HG03565 (cell line): ENCODE measurements around the gene FOXN3.

Source experiments
- ATAC-seq: cut with Tn5 transposase; IDR thresholded peaks from one replicate; pipeline ENCODE4 v1.9.1; 2021; ENCODE audit warnings: mild to moderate bottlenecking, moderate library complexity; ENCODE audit not compliant: unreplicated experiment

FOXN3 gene

GRCh38 chr14:89432226-89432625 is 15.2 kb upstream of the FOXN3 start:
- ATAC-seq: no peak

- ATAC-seq: peak; percentile 81
These were observed 13.6 kb upstream of the FOXN3 start for GRCh38 chr14:89430391-89431236.

DNA sequence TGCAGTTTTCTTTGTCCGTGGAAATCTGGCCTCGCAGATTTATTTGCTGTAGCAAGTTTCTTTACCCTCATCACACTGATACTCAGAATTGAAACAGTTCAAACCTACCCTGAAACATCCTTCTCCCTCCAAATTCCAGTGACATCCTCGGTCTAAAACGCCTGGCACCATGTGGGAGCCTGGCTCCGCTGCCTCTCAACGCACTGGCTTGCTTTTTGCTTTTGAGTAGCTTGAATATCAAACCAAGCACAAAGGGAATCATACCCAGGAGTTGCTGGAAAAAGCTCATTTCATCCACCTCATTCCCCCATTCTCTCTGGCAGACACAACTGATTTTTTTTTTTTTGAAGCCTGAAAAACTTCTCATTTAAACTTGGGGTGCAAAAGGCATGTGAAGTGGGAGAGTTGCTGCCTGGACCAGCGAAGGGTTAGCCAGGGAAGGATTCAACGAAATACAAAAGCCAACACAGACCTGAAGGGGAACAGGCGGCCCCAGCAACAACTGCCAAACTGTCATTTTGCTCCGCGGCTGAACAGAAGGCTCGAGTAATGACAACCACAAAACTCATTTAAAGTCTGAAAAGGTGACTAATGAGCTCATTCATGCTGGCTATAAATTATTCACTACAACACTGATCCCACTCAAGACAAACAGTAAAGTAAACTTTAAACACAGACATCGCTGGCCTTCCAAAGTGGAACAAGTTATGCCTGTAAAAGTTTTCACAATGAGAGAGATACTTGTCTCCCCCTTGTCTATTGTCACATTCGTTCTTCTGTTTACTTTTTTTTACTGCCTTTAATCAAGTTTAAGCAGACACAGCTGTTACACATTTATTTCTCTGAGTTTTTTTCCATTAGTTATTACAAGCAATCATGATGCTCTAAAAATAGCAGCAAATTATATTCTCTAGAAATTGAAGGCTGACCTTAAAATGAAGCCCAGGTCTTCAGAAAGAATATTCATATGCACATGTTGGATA is 12.5 kb upstream of the FOXN3 start:
- no peak for ATAC-seq

GRCh38 chr14:89428546-89429198 is 11.6 kb upstream of the FOXN3 start:
- ATAC-seq: no peak

DNA sequence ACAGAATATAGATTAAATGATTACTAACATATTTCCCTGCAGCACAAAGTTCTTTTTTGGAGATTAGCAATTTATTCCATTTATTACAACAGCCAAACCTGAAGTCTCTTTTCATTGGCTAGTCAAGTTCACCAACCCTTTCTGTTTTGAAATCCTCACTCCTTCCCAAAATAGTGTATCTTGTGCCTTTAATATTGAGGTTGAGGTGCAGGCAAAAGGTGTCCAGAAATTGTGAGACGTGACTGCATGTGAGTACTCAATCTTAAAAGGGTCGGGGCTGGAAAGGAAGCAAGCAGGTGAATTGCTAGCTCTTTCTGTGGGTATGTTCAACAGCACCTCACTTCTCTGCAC is 11.1 kb upstream of the FOXN3 start:
- ATAC-seq: no peak

- ATAC-seq: no peak
These were observed 10.6 kb upstream of the FOXN3 start for GRCh38 chr14:89427426-89428172.

- peak; percentile 26 for ATAC-seq
These were observed 8.9 kb upstream of the FOXN3 start for GRCh38 chr14:89425931-89426330.

DNA sequence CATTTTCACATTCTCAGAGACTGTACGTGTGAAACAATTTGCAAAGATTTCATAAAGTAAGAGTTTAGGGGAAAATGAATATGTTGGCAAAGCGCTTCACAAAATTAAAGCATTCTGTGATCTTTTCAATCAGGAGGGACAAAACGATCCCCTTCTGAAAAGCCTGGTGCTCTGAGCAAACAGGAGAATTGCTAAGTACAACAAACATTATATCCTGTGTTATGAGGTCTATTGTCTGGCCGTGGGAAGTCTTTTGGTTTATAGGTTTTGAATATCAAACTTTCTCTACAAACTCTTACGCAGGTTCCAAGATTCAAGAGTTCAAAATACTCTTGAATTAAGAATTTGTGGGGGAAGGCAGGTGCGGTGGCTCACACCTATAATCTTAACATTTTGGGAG is 7.2 kb upstream of the FOXN3 start:
- no peak for ATAC-seq

DNA sequence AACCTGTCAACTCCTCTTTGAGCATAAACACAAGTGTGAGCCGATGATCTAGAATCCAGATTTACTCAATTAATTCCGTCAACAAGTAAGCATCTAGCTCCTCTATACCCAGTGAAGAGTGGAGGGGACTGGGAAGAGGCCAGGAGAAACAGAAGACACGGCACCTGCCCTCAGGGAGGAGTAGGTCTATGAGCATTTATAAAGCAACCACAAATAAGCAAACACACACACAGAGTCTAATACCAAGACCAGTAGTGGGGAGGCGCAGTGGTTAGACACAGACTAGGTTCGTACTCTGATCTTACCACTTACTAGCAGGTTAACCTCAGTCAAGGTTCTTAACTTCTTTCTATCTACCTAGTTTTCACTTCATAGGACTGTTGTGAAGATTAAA is 5.9 kb upstream of the FOXN3 start:
- no peak for ATAC-seq

- ATAC-seq: no peak
These were observed 5.3 kb upstream of the FOXN3 start for GRCh38 chr14:89422181-89422951.

- no peak for ATAC-seq
These were observed 3.5 kb upstream of the FOXN3 start for GRCh38 chr14:89420502-89420901.

- ATAC-seq: no peak
These were observed 3.0 kb upstream of the FOXN3 start for GRCh38 chr14:89419973-89420482.

- ATAC-seq: no peak
These were observed 1.9 kb upstream of the FOXN3 start for GRCh38 chr14:89418976-89419375.

GRCh38 chr14:89418452-89418851 is 1.4 kb upstream of the FOXN3 start:
- no peak for ATAC-seq

DNA sequence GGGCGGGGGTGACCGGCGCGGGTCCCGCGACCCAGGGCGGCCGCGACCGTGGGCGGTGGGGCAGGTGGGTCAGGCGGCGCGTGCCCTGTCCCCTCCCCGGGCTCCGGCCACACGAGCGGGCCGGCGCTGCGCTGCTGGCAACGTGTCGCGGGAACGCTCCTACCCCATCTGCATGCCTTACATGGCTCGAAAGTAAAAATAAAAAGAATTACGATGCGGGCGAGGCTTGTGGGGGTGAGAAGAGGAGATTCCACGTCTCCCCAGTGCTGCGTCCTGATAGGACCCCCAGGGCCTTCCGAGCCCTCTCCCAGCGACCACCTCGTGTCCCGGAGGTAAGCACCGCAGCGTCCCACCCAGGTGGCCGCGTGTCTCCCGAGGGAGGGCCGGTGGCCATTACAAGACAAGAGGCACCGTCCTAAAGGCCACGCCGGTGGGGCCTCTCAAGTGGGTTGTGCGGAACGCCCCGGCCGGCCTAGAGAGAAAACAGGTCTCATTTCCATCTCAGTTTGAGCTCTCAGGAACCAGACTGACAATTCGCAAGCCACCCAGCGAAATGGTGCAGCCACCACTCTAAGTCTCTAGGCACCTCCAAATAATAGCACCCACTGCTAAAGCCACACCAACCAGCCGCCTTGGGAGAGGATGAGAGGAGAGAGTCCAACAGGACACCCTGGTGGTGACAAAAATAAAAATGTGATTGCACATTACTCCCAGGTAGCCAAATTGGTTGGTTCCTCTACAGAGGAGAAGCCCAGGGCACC is 612 bp upstream of the FOXN3 start:
- peak; percentile 37 for ATAC-seq

GRCh38 chr14:89416002-89416995 is 734 bp downstream of the FOXN3 start:
- peak; percentile 85 for ATAC-seq

GRCh38 chr14:89415159-89415558 is 1.9 kb downstream of the FOXN3 start:
- no peak for ATAC-seq

DNA sequence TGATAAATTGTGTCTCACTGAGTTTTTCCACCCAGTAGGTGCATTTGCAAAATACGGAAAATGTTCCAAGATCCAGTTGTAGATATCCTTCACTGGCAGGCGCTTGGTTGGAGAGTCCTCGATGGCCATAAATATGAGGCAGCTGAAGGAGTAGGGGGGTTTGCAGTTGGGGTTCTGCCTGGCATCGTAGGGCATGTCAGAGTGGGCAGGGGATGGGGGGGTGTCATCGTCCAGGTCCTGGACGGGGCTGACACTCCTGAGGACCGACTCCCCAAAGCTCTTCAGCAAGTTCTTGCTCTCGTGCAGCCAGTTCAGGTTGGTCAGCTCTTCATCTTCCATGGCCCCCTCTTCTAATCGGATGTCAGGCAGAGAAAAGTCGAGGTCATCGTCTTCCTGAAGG is 5.1 kb downstream of the FOXN3 start:
- no peak for ATAC-seq
